Colonic mucosa (tissue), 4 donors: Measurements from ENCODE around the gene IQGAP2. TPM values are rescaled to one million over a fixed set of nuclear protein-coding genes. Genes with fewer than 3 reads are reported as not detected.

Experiments
- DNase-seq: peaks from one replicate; pipeline ENCODE4 v3.0.0-alpha.2; 2020
- H3K27ac ChIP-seq: fragments of 200-600 bp; one replicate; pipeline ENCODE4 v1.8.0; 2021
- H3K27me3 ChIP-seq: fragments of 200-600 bp; one replicate; pipeline ENCODE4 v1.8.0; 2021
- H3K36me3 ChIP-seq: fragments of 200-600 bp; one replicate; pipeline ENCODE4 v1.8.0; 2021
- H3K4me1 ChIP-seq: fragments of 200-600 bp; one replicate; pipeline ENCODE4 v1.8.0; 2021; ENCODE audit warnings: mild to moderate bottlenecking
- H3K4me3 ChIP-seq: fragments of 200-600 bp; one replicate; pipeline ENCODE4 v1.8.0; 2021
- H3K9ac ChIP-seq, 2 donors: one replicate each; pipeline ENCODE4 v1.7.0; 2013; ENCODE audit warnings: control low read depth in 2 of 2, low read depth in 2 of 2, low read length in 2 of 2
- H3K9me3 ChIP-seq: fragments of 200-600 bp; one replicate; pipeline ENCODE4 v1.8.0; 2021
- intact Hi-C: fragments of 100-400 bp; cut with DNase I; formaldehyde crosslinking; loops from one replicate; pipeline ENCODE4 v1.14.1; 2022
- total RNA-seq, 2 donors: library from RNA; stranded (reverse); fragmentation: NEBNext Ultra II Directional in 1 of 2; extraction: Animal tissue kit (Norgen Biotek cat#: 25700) in 1 of 2; gene quantifications; one replicate each; pipeline ENCODE4 v1.2.1, GENCODE V29; 2021
- TF ChIP-seq, protein P1 (sequence below): fragments of 200-600 bp; IDR thresholded peaks from one replicate; pipeline ENCODE4 v1.8.0; 2022; ENCODE audit warnings: antibody characterized with exemption, mild to moderate bottlenecking
- donor health status: healthy.
- donor health status: DM: no; HTN: no; CAD: no.
- donor health status: DM: no; HTN: no; CAD: no.

IQGAP2 gene
- total RNA-seq, 2 donors from 2014 or later, result 62.2 to 75.6 TPM

DNA sequence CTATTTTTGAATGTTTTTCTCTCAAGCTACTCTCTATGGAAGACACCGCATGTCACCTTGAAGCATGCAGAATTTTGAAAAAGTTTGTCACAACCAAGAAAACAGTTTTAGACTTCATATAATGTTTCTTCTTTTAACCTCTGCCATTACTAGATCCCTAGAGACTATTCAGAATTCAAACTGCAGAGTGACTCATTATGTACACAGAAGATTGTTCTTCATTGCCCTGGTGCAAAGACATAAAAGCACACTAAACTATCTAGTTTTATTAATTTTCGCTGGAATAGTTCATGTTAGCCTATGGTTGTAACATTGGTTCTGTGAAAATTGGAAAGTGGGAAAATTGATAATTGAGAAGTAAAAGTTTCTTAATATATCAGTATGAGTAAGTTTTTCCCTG is 201.8 kb downstream of the IQGAP2 start:
- Histone ChIP-seq H3K4me3 (no peak overlapping the region), H3K27ac (no peak overlapping the region), H3K9me3 (no peaks in the 10 kb centered on the region), H3K27me3 (no peaks in the 10 kb centered on the region), H3K36me3 (no peaks in the 10 kb centered on the region), H3K4me1 (peaks cover 3% of the 10 kb centered on the region), H3K9ac (no peak overlapping the region)
- DNase-seq, result no peak
- intact Hi-C loops, result no loop called here
- TF ChIP-seq, protein P1, sequence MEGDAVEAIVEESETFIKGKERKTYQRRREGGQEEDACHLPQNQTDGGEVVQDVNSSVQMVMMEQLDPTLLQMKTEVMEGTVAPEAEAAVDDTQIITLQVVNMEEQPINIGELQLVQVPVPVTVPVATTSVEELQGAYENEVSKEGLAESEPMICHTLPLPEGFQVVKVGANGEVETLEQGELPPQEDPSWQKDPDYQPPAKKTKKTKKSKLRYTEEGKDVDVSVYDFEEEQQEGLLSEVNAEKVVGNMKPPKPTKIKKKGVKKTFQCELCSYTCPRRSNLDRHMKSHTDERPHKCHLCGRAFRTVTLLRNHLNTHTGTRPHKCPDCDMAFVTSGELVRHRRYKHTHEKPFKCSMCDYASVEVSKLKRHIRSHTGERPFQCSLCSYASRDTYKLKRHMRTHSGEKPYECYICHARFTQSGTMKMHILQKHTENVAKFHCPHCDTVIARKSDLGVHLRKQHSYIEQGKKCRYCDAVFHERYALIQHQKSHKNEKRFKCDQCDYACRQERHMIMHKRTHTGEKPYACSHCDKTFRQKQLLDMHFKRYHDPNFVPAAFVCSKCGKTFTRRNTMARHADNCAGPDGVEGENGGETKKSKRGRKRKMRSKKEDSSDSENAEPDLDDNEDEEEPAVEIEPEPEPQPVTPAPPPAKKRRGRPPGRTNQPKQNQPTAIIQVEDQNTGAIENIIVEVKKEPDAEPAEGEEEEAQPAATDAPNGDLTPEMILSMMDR, result no peak

DNA sequence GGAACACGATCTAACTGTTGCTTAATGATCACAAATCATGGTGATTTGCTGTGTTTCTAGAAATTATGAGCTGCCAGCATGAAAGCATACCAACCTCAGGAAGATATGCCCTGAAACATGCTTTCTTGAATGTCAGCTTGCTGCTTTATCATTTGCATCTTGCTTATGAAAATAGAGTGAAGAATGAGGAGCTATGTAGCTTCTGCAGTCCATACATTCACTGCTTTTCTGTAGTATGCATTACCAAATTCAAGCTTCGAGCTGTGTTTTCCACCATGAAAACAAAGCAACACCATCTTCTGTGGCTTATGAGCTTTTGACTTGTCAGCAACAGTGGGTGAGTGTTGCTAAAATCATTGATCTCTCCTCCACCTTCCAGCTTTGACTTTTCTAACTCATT is 203.6 kb downstream of the IQGAP2 start:
- H3K27ac ChIP-seq, result no peak overlapping the region
- intact Hi-C loops, result no loop called here
- H3K36me3 ChIP-seq, result no peaks in the 10 kb centered on the region
- no peak overlapping the region for H3K4me3 ChIP-seq
- TF ChIP-seq, protein P1, result no peak
- no peaks in the 10 kb centered on the region for H3K27me3 ChIP-seq
- no peaks in the 10 kb centered on the region for H3K9me3 ChIP-seq
- DNase-seq, result no peak
- no peak overlapping the region for H3K9ac ChIP-seq
- peaks cover 3% of the 10 kb centered on the region for H3K4me1 ChIP-seq

DNA sequence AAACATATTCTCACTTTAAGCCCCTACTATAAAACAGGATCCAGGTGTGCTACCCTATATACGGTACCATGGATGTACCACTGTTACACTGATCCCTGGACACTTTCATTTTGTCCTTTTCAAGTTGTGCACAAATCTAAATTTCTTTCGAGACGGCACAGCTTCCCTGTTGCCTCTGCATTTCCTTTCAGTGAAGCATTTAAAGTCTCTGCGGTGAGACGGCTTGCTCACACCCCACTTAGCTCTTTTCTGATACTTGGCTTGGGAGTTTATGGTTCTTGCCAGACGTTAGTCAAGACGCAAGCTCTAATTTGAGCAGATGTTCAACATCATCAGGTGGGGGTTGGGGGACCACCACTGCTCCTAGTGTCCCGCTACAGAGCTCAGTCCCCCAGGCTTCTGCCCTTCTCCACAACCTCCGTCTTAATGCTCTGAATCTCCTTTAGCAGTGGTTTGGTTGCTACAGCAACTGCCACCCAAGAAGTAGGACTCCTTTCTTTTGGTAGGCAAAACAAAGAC is 204.3 kb downstream of the IQGAP2 start:
- H3K36me3 ChIP-seq, result no peaks in the 10 kb centered on the region
- no peaks in the 10 kb centered on the region for H3K9me3 ChIP-seq
- no peak for DNase-seq
- no peaks in the 10 kb centered on the region for H3K27me3 ChIP-seq
- peaks cover 3% of the 10 kb centered on the region for H3K4me1 ChIP-seq
- TF ChIP-seq, protein P1, result no peak
- H3K4me3 ChIP-seq, result no peak overlapping the region
- intact Hi-C loops, result no loop called here
- no peak overlapping the region for H3K27ac ChIP-seq
- no peak overlapping the region for H3K9ac ChIP-seq

DNA sequence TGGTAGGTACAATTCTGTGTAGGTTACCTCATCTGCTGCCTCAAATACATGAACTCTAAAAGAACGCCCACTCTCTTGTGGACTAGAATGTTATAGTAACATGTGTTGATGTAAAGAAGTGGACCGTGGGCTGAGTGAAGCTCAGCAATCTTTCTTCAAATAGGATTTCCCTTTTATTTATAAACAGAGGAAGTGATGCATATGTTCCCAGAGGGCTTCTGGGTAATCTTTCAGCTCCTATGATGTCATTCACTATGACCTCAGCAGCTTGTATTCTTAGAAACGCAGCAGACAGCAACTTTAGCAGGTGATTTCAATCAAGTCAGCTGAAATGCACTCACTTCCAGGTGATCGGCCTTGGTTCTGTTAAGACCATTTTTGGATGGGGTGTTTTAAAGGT is 205.7 kb downstream of the IQGAP2 start:
- intact Hi-C loops, result no loop called here
- Histone ChIP-seq H3K9ac (no peak overlapping the region), H3K36me3 (no peaks in the 10 kb centered on the region)

DNA sequence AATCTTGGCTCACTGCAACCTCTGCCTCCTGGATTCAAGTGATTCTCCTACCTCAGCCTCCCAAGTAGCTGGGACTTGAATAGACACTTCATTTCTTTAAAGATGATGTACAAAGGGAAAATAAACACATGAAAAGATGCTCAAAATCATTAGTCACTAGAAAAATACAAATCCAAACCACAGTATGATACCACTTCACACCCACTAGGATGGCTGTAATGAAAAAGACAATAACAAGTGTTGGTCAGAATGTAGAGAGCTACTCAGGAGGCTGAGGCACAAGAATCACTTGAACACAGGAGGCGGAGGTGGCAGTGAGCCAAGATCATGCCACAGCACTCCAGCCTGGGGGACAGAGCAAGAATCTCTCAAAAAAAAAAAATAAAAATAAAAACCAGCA is 207.1 kb downstream of the IQGAP2 start:
- Histone ChIP-seq H3K27ac (no peak overlapping the region), H3K36me3 (no peaks in the 10 kb centered on the region), H3K9me3 (no peaks in the 10 kb centered on the region), H3K4me1 (no peaks in the 10 kb centered on the region), H3K27me3 (no peaks in the 10 kb centered on the region), H3K4me3 (no peak overlapping the region), H3K9ac (no peak overlapping the region)
- DNase-seq, result no peak
- TF ChIP-seq, protein P1, result no peak
- intact Hi-C loops, result no loop called here

More for the DNA sequence above, 205.7 kb downstream of the IQGAP2 start:
- H3K27me3 ChIP-seq, result no peaks in the 10 kb centered on the region
- H3K27ac ChIP-seq, result no peak overlapping the region
- TF ChIP-seq, protein P1, result no peak
- H3K9me3 ChIP-seq, result no peaks in the 10 kb centered on the region
- DNase-seq, result no peak
- peaks cover 3% of the 10 kb centered on the region for H3K4me1 ChIP-seq
- H3K4me3 ChIP-seq, result no peak overlapping the region
